ENCODE data around the gene ADIPOR2.

The ADIPOR2 gene

DNA sequence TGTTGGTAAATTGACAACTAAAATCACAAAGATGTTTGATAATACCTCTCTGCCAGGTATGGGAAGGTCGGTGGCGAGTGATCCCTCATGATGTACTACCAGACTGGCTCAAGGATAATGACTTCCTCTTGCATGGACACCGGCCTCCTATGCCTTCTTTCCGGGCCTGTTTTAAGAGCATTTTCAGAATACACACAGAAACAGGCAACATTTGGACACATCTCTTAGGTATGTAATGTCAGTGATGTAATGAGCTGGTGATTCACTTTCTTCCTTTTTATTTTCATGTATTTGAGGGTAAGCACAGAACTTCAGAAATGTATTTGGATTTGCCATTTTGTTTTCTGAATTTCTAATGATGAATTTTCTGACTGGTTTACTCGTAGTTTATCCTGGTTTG, 86.9 kb downstream of the ADIPOR2 start:
- DNase-seq = no peak

DNA sequence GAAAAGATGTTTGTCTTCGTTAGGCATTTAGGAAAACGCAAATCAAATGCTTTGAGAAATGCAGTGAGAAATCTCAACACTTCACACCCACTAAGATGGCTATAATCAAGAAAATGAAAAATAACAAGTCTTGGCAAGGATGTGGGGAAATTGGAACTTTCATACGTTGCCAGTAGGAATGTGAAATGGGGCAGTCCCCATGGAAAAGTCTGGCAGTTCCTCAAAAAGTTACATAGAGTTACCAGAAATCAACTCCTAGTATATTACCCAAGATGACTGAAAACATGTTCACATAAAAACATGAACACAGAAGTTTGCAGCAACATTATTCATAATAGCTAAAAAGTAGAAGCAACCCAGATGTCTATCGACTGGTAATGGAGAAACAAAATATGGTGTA, 88.0 kb downstream of the ADIPOR2 start:
- DNase-seq = no peak

DNA sequence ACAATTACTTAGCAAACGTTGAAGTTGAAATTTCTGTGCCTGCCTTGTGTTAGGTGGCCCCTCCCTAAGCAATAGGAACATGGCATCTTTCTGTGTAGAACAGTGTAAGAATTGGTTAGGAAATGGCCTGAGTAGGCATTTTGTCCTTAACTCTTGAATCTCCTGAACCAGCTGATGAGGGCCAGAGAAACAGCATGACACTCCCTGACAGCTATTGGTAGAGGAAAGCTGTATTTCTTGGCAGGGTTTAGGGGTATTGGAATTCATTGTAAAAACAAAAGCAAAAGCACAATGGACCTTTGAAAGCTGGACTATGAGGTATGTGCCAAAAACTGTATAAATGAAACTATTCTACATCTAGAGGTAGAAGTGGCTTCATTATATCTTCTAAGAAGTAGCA, 88.9 kb downstream of the ADIPOR2 start:
- DNase-seq = no peak

DNA sequence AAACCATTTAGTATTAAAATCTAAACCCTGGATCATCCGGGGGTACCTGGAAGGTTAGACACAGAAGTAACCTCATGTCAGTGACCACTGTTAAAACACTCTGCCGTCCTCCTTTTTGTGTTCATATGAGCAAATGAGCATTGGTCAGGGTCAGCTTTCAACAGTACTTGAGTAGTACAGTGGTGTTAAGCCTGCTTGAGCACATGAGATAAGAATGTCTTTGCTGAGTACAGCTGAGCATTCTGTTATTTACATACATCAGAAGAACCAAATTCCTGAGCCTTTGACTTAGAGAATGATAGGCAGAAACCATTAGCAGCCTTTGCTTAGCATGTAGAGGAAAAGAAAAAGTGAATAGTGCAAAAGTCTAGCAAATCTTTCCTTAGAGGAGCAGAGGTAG, 90.9 kb downstream of the ADIPOR2 start:
- DNase-seq = no peak

DNA sequence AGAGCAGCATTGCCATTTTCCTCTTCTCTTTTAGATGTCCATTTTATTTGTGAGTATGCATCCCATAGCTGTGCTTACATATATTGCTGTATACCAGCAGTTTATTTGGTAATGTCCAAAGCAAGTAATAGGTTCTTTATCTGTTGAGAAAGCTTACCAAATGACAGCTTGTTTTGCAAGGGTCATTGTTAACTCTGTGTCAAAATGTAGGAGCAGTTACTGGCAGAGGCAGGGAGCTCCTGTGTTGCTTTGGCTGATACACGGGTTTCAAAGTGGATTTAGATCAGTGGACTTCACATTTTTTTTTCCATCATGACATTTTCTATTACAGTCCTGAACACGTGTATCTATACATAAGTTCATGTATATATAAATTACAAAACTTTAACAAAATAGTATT, 91.3 kb downstream of the ADIPOR2 start:
- no peak for DNase-seq

DNA sequence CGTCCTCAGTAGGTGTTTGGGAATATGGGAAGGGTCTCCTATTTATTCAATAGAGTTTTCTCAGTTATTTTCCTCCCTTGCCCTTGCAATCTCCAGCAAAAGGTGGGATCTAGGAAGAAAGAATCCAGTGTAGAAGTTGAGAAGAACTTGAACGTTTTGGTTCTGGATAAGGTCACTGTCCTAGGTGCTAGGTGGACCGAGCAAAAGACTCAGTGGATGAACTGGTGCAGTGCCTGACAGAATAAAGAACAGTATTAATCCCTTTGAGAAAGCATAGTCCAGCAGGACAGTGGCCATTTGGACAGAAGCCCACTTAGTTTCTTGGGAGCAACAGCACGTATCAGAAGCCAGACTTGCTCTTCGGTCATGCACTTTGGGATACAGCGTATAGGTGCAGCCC, 96.8 kb downstream of the ADIPOR2 start:
- no peak for DNase-seq

DNA sequence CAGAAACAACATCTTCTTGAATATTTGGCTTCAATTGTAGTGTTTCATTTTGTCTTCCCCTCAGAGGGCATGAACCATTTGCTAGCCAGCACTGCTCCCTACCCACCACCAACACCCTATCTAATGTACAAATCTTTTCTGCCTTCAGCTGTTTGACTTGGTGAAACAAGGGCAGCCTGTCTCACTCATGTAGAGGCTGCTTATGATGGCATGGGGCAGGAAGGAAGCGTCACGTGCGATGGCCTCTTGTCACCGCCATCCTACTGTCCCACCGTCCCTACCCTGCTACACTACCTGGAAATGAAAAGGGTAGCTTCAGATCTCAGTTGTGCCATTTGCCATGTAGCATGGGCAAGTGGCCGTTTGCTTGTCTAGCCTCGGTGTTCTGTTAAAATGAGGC, 99.6 kb downstream of the ADIPOR2 start:
- no peak for DNase-seq

DNA sequence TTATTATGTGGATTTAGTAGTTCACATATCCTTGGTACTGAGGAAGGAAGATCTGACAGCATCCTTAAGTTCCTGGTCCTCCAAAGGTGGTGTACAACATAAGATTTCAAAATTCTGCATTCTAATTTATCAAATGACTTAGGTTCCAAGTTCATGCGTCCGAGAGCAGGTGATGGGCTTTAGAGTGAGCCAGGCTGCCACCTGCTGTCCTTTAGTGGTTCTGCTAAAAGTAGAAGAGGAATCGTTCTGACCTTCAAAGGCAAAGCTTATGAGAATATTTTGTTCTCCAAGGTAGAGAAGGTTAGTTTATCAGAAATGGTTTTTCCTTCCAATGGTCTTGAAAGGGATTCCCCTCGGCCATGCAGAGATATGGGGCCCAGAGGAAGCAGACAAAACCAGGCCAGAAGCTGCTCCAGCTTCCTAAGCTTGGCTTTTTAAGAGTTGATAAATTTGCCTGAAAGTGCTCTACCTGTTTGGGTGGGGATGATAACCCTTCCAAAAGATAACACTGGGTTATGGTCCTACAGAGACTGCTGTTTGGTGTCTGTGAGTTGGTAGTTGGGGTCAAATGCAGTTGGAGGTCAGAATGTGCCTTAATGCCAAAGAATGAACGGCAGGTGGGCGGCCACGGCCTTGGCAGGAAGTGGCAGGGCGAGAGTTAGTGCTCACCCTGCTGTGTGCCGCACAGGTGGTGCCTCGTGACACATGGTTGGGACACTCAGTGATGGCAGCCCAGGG, 100.4 kb downstream of the ADIPOR2 start:
- DNase-seq = peak; percentile 36 to 78

DNA sequence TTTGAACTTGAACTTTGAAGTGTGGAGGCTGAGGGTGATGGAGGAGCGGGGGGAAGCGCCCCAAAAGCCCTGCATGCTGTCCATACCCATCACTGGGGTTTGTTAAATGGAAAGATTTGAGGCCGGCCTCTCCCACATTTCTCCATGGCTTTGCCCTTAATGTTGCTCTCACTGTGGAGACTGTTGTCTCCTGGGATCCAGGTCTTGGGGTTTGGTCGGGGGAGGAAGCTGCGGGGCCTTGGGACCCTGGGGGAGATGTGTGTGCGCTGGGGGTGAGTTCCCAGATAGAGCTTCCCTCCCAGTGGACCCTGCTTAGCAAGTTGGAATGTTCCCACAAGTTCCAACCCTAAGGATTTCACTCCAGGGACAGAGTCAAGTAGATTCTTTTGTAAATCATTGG, 101.5 kb downstream of the ADIPOR2 start:
- DNase-seq = no peak

DNA sequence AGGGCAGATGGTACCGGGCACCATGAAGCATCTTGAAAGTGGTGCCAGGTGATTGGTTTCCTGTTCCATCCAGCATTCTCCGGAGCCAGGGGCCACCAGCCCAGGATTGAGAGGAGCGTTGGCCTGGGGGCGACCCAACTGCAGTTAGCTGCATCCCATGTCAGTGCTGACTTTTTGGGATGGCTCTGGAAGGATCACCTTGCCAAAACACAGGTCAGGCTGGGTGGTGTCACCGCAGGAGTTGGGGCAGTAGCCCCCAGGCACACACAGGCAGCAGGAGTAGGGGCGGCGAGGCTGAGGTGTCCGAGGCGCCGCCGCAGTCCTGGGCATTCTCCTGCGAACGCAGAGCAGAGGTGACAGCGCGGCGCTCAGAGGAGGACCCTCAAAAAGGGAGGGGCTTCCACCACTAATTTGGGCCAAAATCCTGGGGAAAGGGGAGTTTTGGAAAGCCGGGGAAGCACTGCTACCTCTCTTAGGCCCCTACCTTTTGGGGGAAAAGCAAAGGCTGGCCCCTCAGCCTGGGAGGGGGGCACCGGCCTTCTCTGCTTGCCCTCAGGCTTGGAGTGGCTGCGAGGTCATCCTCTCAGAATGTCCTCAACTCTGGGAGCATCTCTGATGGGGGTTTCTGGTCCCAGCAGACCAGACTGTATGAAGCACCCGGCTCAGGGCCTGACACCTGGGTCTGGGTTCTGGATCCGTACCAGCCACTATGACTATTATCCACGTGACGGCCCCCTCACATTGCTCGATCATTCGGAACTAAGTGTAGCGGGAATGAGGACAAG, 102.7 kb downstream of the ADIPOR2 start:
- DNase-seq = no peak

DNA sequence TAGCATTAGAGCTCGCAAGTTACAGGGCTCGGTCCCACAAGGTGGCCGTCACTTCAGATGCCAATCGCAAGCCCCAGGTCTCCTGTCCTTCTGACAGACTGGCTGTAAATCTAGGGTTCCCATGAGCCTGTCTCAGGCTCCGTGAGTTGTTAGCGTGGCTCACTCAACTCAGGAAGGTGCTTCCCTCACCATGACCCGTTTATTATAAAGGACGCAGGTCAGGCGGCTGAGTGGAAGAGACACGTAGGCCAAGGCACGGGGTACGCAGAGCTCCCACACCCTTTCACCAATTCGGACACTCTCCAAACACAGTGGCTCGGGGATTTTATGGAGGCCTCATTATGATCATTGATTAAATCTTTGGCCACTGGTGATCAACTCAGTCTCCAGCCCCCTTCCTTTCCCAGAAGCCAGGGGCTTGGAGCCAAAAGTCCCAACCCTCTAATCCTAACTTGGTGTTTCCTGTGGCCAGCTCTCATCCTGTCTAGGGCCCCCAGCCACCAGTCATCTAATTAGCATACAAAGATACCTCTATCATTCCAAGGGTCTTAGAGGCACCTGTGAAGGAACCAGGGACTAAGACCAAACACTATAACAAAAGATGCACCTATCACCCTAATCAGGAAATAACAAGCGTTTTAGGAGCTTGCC, 103.7 kb downstream of the ADIPOR2 start:
- no peak for DNase-seq

DNA sequence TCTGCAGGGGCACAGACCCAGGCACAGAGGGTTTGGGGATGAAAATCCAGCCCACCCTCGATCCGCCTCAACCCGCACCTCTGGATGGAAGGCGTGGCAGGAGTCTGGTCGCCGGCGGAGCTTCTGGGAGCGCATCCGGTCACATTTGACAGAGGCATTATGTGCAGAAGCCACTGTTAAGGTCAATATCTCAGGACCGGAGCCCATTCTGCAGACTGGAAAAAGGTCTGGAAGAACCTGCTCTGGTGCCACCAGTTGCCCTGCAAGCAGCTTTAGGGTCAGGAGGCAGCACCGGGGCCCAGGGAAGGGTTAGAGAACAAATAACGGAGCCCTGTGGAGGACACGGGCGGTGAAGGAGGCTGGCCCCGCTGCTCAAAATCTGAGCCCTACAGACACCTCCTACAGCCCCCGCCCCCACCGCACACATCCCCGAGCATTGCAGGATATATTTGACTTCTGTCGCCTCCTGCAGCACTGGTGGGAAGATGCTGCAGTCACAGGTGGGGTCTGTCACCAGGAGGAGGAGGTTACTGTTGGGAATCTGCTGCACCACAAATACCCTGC, 104.4 kb downstream of the ADIPOR2 start:
- DNase-seq = no peak

DNA sequence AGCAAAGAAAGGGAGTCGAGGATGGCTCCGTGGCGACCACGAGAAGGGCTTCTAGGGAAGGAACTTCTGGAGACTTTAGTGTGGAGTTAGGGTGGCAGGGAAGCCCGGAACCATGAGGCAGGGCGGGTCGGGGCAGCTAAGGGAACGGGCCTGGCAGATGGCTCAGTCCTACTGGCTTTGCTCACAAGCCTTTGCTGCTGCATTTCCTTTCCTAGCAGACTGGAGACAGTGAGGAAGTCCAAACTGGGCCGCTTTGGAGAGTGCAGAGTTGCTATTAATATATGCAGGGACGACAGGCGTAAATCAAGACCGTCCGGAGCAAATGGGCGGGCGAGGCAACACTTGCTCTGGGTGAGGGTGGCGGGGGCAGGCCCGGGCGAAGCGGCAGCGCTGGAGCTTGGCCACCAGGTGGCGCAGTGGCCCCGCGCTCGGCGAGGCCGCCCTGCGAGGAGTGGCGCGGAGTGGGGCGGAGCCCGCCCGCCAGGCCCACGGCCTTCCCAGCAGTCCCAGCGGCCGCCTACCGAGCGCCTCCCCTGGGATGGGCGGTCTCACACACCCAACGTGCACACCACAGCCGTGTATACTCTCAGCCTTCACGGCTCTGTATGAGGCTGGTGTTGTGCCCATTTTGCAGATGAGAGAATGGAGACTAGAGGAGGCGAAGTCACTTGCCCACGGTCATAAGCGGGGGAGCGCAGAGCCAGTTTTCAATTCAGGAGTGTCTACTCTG, 105.1 kb downstream of the ADIPOR2 start:
- peak; percentile 65 to 88 for DNase-seq

DNA sequence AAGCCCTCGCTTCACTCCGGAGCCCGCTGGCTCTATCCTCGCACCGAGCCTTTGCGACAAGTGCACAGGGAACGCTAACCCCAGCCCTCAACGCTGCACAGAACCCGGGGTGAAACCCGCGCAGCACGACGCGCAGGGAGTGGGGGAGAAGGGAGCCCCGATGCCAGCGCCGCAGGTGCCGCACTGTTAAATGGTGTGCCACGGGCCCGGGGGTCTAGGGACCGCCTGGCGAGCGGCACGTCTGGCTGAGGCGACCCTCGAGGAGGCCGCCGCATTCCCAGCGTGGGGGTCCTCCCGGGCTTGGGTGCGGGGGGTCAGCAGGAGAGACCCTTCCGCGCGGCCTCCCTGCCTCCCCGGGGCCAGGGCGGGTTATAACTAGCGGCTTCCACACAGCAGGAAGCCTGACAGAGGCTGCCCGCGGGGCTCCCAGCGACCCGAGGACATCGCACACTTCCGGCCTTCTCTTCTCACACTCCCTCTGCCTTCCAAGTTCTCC, 105.7 kb downstream of the ADIPOR2 start:
- no peak for DNase-seq

DNA sequence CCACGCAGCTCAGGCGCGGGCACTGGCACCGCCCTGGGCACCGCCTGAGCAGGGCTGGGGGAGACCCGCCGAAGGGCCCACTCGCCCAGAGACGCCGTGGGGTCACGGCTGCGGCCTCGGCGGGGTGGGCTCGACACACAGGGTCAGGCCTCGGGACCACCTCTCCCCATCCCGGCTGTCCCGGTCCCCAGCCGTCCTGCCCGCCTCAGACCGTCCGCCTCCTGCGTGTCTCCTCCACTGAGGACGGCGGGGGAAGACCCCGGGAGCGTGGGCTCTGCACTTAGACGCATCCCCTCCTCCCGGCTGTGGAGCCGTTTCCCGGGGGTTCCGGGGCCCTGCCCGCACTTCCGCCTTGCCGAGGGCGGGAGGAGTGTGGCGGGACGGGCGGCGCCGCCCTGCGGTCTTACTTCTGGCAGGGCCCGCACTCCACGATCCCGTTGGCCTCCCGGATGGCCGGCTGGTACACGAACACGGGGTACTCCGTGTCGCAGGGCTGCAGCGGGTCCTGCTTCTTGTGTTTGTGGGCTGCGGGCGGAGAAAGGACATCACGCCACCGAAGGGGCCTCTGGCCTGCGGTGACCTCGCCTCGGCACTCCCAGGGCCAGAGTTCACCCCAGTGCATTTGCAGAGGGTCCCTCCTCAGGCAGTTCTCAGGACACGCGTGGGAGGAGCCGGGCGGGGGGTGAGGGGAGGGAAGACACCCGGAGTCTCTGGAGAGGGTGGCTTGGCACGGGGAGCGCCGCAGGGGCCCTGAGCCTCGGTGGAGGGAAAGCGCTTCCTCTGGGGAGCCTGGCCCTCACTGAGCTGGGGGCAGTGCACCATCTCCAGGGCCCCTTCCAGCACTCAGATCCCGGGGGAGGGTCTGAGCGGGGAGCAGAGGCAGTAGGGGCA, 106.4 kb downstream of the ADIPOR2 start:
- no peak for DNase-seq

DNA sequence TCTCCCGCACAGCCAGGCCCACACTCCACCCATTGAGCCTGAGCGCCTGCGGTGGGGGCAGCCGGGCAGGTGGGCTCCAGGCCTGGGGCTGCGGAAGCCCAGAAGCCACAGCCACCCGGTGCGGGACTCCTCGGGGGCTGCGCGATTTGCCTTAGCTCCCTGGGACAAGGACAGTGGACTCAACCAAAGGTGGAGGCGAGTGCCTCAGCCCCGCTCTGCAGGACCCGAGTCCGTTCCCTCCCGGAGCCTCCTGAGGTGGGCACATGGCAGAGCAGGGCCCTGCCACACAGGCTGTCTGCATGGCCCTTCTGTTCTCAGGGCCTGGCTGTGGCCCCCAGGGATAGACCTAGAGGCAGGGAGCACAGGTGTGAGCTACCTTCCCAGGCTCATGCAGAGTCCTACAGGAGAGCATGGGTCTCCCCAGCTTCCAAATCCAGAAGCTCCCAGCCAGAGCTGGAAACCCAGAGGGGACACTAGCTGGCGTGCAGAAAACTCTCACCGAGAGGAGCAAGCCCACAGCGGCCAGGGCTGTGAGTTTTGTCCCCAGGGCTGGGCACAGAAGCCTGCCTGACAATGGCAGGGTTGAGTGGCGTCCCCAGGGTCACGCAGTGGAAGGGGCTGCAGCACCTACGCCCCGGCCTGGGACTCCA, 107.2 kb downstream of the ADIPOR2 start:
- no peak for DNase-seq

DNA sequence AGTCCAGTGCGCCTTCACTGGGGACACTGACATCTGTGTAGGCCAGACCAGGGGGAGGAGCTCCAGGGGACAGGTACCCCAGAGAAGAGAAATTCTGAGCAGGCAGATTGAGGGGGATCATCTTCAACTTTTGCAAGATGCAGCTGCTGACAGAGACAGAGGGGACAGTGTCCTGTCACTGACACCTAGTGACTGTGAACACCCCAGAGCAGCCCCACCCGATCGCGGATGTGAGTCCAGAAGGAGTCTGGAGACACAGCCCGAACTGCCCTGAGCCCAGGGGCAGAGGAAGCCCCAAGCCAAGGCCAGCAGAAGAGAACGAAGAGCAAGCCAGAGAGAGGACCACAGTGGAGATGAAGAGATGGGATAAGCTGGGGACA, 107.8 kb downstream of the ADIPOR2 start:
- DNase-seq = no peak

DNA sequence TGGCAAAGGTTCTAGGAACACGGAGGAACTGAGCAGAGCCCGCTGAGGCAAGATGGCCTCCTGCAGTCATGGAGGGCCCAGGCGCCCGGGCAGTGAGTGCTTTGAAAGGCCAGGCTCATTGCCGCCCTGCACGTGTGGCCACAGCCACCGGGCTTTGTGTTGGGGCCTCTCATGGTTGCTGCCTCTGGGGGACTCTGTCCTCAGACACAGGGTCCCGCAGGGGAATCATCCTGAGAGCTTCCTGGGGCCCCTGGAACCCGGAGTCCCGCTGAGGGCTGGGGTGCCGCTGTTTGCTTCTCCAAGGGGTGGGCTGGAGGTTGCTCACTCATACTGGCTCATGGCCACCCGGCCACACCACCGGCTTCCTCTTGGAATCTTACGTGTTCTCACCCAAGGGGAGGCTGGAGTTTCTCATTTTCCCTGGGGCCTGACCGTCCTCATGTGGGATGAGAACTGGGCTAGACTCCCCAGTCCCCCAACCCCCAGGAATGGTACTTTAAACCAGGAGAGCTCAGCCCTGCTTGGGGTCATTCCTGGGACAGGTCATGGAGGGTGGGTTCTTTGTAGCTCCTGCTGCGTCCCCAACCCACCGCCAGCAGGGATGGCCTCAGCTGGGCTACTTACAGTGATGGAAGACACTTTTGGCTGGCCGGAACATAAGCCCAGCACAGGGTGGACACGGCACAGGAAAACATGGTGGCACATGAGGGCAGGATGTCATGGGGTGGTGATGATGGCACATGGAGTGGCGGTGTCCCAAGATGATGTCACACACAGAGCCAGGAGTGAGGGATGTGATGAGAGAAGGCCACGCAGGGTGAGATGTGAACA, 108.4 kb downstream of the ADIPOR2 start:
- DNase-seq = no peak

DNA sequence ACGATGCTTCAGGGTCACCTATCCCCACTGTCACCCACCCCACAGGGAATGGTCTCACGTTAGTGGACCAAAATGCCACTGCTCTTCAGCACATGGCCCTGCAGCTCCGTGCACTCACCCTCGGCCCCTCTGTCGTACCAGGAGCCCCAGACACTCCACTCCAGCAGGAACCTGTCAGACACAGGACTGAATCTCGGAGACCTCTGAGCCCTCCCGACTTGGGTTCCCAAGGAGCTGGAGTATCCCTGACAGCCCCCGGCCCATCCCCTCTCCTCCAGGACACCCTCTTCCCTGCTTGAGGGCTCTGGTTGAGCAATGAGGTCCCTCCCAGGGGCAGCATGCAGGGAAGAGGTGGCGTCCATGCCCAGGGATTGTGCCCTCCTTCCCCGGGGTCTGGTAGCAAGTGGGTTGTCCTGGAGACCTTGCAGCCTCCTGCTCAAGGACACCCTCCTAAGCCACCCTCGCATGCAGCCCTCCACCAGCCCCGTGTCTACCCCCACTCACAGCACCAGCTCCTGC, 109.1 kb downstream of the ADIPOR2 start:
- DNase-seq = no peak
